ENCODE data around the gene NLRC5.
"Not testable (repeated sequence)": the region's sequence is repeated elsewhere in the genome, so short reads cannot be mapped to it uniquely, and the experiment has no call there.

The NLRC5 gene

DNA sequence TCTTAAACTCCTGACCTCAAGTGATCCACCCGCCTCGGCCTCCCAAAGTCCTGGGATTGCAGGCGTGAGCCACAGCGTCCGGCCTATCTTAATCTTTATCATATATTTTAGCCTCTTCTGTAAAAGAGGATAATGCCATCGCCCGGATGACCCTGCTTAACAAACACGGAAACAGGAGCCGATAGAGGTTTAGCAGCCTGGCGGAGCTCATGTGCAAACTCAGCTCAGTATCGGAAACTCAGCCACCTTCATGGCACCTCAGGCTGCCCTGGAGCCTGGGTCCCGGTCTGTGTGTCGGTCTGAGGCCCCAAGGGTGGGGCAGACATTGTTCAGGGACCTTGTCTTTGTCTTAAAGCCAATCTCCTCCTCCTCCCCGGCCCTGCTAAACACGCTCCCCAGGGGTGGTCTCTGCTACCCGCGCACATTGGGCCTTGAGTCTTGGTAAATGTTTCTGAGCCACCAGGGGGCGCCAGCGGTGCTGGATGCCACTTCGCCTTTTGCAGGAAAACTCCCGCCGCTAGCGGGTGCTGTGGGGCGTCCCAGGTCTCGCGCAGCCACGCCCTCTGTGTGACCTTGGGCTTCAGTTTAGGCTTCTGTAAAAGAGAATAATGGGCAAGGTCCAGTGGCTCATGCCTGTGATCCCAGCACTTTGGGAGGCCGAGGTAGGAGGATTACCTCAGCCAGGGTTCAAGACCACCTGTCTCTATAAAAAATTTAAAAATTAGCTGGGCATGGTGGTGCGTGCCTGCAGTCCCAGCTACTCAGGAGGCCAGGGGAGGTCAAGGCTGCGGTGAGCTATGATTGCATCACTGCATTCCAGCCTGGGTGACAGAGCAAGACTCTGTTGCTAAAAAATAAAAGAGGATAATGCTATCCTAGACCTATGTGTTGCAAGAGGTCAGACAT, 24.9 kb upstream of the NLRC5 start:
- peak; percentile 31 for DNase-seq

DNA sequence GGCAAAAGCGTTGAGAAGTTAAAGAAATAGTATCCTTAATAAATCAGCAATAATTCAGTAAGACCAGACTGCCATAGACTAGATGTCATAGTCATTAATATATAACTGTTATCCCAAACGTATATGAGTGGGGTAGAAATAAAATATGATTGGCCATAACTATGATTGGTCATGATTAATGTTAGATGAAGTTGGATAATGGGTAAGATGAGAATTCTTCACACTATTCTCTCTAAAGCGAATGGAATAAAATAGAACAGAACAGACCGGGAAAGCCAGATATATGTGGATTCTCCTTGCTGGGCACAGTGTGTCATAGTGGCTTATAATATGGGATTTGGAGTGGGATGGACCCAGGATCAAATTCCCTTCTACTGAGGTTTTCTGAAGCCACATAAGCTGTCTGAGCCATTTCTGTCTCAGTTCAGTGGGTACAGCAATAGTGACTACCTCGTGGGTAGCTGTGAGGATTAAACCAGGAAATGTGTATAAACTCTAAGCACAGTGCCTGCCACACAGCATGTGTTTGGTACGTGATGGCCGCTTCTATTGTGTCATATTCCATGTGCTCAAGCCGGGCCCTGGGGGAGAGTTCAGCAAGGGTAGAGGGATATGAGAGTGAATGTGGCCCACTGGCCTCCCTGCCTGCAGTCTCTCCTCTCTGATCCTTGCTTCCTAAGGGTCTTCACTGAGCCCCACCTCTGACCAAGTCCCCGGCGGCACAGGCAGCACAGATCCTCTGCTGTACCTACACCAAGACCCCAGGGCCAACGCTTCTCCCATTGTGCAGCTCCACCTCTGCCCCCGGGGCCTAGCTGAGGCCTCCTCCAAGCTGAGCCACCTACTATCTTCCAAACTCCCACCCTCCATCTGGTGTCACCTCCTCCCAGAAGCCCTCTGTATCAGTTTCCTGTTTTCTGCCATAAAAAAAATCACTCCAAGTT, 23.9 kb upstream of the NLRC5 start:
- no peak for DNase-seq

DNA sequence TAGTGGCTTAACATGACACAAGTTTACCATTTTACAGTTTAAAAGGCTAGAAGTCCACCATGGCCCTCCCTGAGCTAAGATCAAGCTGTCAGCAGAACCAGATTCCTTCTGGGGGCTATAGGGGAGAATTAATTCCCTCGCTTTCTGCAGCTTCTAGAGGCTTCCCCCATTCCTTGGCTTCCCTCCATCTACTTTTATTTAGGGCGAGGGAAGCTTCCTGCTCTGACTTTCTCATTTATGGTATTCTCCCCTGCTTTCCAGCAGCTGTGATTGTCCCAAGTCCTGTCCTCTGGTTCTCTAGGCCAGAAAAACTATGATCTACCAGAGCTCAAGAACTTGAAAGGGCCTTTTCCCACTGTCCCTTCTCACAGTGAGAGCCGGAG, 23.3 kb upstream of the NLRC5 start:
- no peak for DNase-seq

DNA sequence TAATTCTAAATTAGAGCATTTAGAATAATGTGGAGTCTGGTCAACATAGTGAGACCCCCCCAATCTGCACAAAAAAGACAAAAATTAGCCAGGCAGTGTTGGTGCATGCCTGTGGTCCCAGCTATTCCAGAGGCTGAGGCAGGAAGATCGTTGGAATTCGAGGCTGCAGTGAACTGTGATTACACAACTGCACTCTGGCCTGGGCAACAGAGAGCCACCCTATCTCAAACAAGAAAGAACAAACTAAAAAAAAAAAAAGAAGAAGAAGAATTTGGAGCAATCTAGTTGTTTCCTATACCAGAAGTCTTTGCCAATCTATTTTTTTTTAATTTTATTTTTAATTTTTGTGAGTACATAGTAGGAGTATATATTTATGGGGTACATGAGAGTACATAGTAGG, 21.6 kb upstream of the NLRC5 start:
- DNase-seq = no peak

DNA sequence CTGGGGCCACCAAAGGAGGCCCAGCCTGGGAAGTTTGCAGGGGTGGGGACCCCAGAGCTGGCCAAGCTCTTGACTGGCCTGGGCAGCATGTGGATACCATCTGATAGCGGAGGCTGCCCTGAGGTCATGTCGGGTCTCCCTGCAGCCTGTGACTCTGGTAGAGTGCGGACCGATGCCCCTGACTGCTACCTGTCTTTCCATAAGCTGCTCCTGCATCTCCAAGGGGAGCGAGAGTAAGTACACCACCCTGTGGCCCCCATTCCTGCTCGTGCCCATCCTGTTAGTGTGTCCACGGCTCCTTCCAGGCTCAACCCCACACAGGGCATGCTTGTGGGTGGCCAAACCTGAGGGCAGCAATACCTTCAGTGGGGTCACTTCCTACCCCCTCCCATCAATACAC, 19.6 kb upstream of the NLRC5 start:
- DNase-seq = no peak

DNA sequence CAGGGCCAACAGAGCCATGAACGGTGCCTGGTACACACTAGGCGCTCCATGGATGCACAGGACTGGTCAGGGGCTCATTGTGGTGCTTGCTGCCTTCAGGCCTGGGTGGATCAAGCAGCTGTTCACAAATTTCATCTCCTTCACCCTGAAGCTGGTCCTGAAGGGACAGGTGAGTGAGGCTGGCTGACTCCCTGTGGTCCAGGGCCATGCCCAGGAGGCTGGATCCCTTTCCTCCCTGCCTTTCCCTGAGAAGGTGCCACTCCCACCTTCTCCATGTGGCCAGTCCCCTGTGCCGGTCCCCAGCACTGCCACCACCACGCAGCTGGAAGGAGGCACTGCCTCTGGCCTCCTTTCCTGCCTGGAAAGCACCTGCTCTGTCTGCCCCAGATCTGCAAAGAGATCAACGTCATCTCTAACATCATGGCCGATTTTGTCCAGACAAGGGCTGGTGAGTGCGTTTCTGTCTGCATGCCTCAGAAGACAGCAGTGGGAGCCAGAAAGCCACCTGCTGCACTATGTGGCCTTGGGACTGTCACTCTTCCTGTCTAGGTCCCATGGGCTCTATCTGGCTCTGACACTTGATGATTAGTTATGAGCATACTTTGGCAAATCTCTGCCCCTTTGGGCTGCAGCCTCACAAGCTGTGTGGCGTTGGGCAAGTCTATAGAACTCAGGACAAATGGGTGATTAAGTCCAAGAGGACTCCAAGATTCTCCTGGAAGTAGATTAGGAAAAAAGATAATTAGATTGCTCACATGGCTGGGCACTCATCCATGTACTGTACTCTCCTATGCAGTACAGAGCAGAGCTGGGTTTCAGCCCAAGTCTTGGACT, 18.2 kb upstream of the NLRC5 start:
- no peak for DNase-seq

DNA sequence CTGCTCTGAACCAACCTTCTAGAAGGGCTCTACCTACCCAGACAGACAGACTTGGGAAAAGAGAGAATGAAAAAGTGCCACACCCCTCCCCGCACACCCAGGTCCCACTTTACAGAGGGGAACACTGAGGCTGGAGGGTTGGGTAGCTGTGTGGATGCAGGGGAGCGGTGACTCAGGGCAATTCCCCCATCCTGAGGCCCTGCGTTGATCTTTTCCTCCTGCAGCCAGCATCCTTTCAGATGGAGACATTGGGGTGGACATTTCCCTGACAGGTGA, 17.7 kb upstream of the NLRC5 start:
- DNase-seq = no peak

DNA sequence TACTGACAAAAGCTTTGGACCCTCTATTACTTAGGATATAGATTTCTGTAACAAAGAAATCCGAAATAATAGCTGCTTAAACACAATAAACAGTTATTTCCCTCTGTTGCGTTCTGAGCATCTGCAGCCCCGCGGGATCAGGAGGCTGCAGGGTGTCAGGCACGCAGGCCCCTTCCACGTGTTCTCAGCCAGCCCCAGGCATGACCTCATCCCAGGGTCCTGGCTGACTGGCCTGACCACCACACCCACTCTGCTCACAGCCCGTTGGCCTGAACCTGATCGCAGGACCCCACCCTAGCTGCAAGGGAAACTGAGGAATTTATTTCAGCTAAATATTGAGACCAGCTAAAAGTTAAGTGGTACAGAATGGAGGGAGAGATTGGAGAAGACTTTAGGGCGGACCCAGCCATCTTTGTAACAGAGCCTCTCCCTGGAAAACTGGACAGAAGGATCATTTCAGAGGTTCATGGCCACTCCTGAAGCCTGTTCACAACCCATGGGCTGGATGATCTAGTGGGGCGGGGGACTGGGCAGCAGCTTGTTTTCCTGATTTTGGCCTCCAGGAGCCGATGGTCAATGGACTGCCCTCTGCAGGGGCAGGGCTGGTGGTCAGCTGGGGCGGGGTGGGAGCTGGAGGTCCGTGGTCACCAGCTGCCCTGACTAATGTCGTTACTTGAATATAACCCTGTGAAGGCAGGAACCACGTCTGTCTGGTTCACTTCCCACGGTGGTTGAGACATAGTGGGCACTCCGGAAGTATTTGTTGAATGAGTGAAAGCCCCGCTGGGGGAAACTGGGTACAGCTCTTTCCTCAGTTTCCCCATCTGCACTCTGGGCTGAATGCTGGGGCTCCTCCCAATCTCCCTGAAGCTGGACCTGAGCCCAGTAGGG, 16.7 kb upstream of the NLRC5 start:
- no peak for DNase-seq

DNA sequence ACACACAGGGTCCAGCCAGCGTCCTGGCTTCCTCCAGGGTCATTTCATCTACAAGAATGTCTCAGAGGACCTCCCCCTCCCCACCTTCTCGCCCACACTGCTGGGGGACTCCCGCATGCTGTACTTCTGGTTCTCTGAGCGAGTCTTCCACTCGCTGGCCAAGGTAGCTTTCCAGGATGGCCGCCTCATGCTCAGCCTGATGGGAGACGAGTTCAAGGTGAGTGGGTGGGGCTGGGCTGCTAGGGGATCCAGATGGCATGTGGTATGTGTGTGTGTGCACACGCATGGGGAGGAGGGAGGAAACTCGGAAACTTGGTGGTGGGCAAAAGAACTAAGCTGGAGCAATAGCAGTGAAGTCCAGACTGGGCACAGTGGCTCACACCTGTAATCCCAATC, 16.1 kb upstream of the NLRC5 start:
- DNase-seq = no peak

DNA sequence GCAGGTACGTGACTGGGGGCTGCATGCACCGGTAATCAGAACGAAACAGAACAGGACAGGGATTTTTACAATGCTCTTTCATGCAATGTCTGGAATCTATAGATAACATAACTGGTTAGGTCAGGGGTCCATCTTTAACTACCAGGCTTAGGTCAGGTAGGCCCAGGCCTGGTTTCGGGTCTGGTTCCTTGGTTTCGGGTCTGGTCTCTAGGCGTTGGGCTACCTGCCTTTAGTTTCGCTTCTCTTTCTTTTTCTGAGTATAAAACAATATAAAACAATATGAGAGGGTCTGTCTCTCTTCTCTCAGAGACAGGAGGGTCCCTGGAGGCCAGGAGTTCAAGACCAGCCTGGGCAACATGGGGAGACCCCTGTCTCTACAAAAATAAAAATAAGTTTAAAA, 15.5 kb upstream of the NLRC5 start:
- DNase-seq = not testable (repeated sequence)

DNA sequence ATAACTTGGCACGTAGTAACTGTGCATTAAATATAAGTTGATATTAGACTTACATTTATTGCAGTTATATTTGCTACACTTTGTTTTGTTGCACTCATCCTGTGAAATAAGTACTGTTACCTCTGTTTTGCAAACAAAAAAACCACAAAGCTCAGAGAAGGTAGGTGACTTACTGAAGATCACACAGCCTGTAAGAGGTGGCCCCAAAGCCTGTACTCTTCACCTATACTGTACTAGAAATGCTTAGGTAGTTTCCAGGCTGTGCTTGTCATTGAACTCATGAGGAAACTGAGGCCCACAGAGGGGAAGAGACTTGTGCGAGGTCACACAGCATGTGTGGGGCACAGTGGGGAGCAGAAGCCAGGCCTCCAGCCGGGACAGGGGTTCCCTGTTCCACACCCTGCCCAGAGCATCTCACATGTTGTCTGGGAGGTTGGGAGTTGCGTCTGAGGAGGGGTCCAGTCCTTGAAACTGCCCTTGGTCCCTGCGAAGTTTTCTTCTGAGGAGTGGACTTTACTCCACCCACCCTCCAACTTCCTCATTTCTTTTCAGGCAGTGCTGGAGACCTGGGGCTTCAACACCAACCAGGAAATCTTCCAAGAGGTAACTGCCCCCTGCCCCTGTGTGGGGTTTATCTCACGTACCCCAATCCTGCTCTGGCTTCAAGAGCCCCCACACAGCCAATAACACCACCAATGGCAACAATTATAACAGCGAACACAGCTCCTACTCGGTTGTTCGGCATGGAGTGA, 14.6 kb upstream of the NLRC5 start:
- no peak for DNase-seq

DNA sequence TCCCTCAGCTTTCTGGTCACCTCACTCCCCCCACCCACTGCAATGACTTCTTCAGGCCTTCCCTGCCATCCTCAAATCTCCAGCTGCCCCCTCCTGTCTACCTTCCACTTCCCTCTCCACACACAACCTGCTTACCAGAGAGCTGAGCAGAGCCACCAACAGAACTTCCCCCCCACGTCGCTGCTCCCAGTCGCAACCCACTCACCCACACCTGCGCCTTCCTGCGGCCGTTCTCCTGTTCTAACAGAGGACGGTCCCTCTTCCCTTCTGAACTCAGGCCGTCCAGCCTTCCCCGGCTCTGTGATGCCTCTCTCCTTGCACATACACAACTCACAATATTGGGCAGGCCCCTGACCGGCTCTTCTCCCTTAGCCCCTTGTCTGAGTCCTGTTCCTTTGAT, 13.6 kb upstream of the NLRC5 start:
- no peak for DNase-seq

DNA sequence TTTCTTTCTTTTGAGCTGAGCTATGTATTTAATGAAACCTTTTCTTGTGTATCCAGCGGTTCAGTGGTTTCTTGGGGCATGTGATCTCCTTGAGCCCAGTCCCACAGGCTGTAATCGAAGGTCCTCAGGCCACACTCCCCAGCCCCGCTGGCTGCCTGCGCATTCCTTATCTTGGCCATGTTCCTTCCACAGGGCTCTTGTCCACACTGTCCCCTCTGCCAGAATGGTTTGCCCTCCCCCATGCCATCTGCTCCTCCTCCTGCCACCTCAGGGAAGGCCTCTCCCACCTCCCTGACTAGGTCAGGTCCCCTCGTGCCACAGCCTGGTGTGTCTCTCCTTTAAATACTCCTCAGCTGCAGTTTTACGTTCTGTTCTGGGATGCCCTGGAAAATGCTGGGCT, 12.1 kb upstream of the NLRC5 start:
- DNase-seq = no peak

DNA sequence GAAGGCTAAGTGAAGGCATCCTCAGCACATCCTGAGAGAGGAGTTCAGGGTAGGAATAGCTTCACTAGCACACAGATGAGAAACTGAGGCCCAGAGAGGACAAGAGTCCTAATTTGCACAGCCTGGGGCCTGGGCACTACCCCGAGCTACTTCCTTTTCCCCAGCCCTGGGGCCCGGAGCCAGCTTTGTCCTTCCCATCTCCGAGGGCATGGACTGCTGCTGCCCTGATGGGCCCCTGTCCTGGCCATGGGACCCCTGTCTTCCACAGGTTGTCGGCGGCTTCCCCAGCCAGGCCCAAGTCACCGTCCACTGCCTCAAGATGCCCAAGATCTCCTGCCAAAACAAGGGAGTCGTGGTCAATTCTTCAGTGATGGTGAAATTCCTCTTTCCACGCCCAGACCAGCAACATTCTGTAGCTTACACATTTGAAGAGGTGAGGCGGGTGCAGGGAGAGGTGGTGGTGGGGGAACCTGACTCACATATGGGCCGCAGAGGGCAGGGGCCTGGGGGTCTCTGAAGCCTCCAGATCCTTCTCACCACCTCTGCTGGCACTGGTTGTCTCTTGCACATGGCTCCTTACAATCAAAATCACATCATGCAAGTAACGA, 11.4 kb upstream of the NLRC5 start:
- DNase-seq = no peak

DNA sequence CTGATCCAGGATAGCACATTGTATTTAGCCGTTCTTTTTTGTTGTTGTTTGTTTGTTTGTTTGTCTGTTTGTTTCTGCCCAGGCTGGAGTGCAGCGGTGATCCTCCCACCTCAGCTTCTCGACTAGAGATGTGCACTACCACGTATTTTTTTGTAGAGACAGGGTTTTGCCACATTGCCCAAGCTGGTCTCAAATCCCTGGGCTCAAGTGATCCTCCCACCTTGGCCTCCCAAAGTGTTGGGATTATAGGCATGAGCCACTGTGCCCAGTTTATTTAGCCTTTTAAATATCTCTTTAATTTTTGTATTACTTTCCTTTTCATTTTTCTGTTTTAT, 9.2 kb upstream of the NLRC5 start:
- no peak for DNase-seq

DNA sequence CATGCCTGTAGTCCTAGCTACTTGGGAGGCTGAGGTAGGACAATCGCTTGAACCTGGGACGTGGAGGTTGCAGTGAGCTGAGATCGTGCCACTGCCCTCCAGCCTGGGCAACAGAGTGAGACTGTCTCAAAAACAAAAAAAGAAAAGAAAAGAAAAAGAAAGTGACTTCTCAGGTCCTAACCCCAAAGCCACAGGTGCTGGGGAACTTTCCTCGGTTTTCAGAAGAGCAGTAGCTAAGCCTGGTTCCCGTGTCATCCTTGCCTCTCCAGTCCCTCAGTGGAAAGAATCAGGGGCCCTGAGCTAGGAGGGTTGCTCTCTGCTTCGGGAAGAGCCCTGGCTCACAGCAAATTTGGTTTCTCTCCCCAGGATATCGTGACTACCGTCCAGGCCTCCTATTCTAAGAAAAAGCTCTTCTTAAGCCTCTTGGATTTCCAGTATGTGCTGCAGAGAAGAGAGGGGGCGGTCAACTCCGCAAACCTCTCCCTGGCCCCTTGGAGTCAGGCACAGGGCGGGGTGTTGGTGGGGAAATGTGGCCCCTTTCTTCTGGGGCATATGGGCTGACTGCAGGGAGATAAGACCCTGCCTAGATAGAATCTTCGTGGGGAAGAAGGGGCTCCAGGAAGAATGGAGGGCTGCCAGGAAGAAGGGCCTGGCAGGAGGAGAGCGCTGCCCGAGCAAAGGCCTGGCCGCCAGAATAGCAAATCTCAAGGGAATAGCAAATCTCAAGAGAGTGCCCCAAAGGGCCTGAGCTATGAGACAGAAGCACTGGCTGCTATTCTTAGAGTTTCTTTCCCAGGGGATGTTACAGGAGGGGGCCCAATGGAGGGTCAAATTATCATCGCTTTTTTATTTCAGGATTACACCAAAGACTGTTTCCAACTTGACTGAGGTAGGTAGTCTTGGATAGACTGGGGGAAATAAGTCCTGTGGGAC, 8.3 kb upstream of the NLRC5 start:
- DNase-seq = no peak

DNA sequence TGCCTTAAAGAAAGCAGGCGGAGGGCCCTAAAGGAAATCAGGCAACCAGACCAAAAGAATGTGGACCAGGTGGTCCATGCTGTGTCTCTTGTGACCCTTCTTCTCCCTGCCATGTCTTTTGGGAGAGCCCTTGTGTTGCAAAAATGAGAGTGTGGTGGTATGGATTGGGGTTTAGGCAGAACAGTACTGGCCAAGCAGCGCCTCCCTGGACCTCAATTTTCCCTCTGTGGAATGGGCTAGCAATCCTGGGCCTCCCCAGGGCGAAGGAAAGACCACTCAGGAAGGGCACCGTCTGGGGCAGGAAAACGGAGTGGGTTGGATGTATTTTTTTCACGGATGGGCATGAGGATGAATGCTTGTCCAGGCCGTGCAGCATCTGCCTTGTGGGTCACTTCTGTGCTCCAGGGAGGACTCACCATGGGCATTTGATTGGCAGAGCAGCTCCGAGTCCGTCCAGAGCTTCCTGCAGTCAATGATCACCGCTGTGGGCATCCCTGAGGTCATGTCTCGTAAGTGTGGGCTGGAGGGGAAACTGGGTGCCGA, 7.6 kb upstream of the NLRC5 start:
- DNase-seq = no peak

DNA sequence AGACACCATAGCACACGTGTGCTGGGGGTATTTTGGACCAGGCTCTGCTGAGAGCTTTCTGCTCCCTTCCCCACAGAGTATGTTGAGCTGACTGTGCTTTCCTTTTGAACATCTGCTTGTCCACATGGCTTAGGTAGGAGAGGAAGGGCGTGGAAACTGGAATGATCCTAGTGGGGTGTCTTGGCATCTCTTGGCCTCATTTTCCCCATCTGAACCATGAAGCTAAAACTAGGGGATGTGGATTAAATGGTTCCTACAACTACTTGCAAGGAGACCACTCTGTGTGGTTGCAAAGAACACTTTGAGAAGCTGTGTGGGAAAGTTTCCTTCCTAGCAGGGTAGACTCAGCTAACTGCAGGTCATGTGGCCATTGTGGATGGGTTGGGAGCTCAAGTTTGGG, 6.7 kb upstream of the NLRC5 start:
- DNase-seq = no peak

DNA sequence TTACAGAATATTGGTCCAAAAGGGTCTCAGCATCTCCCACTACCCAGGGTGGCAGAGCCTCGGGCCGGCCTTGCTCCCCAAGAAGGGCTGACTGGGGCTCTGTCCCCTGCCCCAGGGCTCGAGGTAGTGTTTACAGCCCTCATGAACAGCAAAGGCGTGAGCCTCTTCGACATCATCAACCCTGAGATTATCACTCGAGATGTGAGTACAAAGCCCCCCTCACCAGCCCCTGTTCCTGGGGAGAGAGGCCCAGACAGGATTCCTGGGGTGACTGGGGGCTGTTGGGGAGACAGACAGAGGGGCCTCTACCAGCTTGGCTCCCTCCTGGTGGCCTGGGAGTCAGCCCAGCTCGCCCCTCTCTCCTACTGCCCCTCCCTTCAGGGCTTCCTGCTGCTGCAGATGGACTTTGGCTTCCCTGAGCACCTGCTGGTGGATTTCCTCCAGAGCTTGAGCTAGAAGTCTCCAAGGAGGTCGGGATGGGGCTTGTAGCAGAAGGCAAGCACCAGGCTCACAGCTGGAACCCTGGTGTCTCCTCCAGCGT, 6.1 kb upstream of the NLRC5 start:
- DNase-seq = no peak

DNA sequence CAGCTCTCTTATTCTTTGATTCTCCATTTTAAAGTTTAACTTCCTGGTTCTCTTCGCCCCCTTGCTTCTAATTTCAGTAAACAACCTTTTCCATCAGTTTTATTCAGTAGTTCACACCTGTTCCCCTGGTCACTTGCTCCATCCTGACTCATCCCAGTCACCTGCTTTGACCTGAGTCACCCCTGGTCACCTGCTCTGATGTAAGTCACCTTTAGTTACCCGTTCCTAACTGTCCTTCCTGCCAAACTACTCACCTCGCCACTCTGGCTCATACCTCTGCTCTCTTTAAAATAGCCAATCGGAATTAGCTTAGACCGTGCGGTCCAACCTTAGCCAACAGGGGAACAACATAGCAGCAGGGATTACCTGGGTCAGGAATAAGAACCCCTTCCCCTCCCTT, 4.7 kb upstream of the NLRC5 start:
- DNase-seq = no peak
